ENCODE results near the gene MTUS2. TPM values are rescaled to one million over a fixed set of nuclear protein-coding genes. Genes with fewer than 3 reads are reported as not detected.

The MTUS2 gene
- polyA plus RNA-seq, 2 of the 4 experiments (the other 2 are of a cell fraction): not detected

DNA sequence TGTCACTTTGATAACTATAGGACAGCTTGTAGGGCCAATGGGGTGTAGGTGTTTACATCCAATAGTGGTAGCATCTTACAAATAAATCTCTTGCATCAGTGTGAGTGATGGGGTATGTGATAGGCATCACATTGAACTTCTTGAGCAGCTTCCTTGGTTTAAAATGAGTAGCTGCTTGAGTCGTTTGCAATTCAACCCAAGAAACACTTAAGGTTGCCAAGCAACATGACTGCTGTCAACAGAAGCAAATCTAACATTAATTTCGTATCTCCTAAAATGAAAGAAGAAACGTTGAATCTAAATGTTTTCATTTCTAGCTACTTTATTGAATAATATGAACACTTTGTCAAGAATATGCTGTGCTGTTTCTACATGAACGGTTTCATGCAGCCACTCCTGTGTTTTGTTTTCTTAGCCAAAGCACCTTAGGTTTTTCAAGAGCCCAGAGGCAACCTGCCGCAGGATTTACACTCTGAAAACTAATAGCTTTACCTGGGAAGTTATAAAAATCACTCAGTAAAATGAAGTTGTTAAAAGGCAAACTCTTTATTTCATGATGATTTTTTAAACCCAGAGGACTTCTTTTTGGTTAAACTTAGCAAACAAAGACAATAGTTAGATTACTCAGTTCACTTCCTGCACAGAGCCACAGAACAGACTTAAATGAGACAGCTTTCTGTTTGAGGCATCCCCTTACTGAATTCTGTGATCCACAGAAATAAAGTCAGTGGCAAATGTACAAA, 305.2 kb downstream of the MTUS2 start:
- Histone ChIP-seq H3K4me3 (no peak overlapping the region), H3K4me2 (no peak overlapping the region), H3K9me3 (no peaks in the 10 kb centered on the region), H3K4me1 (no peaks in the 10 kb centered on the region), H3K27ac (no peak overlapping the region)
- no peak for FAIRE-seq
- 3% methylated on average over 5 of the region's 5 CpGs for WGBS (ENCODE audit: missing lambda C conversion rate)
- ChIA-PET POLR2A (no interaction called here), CTCF (no interaction called here)
- no peak for TF ChIP-seq HOXB13 (CRISPR knock-in tag; IDR thresholded peaks at IDR 0.05; ENCODE audit: low read depth)
- no peak for TF ChIP-seq JUN (IDR thresholded peaks at IDR 0.05)
- TF ChIP-seq FOXS1 (CRISPR knock-in tag; IDR thresholded peaks at IDR 0.05): no peak
- TF ChIP-seq, protein P1, sequence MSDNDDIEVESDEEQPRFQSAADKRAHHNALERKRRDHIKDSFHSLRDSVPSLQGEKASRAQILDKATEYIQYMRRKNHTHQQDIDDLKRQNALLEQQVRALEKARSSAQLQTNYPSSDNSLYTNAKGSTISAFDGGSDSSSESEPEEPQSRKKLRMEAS (IDR thresholded peaks at IDR 0.05): no peak
- no peak for TF ChIP-seq NFE2L2 (conservative IDR thresholded peaks at IDR 0.05; ENCODE audit: low read length)
- TF ChIP-seq EP300 (IDR thresholded peaks at IDR 0.05): no peak
- no peak for TF ChIP-seq HDAC2 (IDR thresholded peaks at IDR 0.05)
- TF ChIP-seq ZSCAN20 (CRISPR knock-in tag; IDR thresholded peaks at IDR 0.05): no peak
- TF ChIP-seq ZFP36 (IDR thresholded peaks at IDR 0.05; ENCODE audit: borderline replicate concordance, partially characterized antibody): no peak
- no peak for TF ChIP-seq JUNB (IDR thresholded peaks at IDR 0.05)
- no peak for TF ChIP-seq ZNF302 (CRISPR knock-in tag; IDR thresholded peaks at IDR 0.05)
- TF ChIP-seq, protein P2, sequence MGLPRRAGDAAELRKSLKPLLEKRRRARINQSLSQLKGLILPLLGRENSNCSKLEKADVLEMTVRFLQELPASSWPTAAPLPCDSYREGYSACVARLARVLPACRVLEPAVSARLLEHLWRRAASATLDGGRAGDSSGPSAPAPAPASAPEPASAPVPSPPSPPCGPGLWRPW (IDR thresholded peaks at IDR 0.05): no peak
- TF ChIP-seq, protein P3, sequence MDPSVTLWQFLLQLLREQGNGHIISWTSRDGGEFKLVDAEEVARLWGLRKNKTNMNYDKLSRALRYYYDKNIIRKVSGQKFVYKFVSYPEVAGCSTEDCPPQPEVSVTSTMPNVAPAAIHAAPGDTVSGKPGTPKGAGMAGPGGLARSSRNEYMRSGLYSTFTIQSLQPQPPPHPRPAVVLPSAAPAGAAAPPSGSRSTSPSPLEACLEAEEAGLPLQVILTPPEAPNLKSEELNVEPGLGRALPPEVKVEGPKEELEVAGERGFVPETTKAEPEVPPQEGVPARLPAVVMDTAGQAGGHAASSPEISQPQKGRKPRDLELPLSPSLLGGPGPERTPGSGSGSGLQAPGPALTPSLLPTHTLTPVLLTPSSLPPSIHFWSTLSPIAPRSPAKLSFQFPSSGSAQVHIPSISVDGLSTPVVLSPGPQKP (IDR thresholded peaks at IDR 0.05; ENCODE audit: low read depth, low read length): no peak
- no peak for TF ChIP-seq GATA3 (IDR thresholded peaks at IDR 0.05; ENCODE audit: borderline replicate concordance)
- no peak for TF ChIP-seq CHD4 (IDR thresholded peaks at IDR 0.05; ENCODE audit: borderline replicate concordance)
- TF ChIP-seq RARB (CRISPR knock-in tag; IDR thresholded peaks at IDR 0.05): no peak
- TF ChIP-seq, protein P4, sequence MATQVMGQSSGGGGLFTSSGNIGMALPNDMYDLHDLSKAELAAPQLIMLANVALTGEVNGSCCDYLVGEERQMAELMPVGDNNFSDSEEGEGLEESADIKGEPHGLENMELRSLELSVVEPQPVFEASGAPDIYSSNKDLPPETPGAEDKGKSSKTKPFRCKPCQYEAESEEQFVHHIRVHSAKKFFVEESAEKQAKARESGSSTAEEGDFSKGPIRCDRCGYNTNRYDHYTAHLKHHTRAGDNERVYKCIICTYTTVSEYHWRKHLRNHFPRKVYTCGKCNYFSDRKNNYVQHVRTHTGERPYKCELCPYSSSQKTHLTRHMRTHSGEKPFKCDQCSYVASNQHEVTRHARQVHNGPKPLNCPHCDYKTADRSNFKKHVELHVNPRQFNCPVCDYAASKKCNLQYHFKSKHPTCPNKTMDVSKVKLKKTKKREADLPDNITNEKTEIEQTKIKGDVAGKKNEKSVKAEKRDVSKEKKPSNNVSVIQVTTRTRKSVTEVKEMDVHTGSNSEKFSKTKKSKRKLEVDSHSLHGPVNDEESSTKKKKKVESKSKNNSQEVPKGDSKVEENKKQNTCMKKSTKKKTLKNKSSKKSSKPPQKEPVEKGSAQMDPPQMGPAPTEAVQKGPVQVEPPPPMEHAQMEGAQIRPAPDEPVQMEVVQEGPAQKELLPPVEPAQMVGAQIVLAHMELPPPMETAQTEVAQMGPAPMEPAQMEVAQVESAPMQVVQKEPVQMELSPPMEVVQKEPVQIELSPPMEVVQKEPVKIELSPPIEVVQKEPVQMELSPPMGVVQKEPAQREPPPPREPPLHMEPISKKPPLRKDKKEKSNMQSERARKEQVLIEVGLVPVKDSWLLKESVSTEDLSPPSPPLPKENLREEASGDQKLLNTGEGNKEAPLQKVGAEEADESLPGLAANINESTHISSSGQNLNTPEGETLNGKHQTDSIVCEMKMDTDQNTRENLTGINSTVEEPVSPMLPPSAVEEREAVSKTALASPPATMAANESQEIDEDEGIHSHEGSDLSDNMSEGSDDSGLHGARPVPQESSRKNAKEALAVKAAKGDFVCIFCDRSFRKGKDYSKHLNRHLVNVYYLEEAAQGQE (IDR thresholded peaks at IDR 0.05): no peak
- TF ChIP-seq EHMT2 (IDR thresholded peaks at IDR 0.05; ENCODE audit: low read depth): no peak
- DNase-seq (ENCODE audit: low read depth in 1 of 2, low spot score in 1 of 2): no peak
- ATAC-seq: no peak

- POLR2A ChIA-PET: no interaction called here
- WGBS (ENCODE audit: missing lambda C conversion rate): 26% methylated on average over 5 of the region's 5 CpGs
- H3K9me3 ChIP-seq: no peaks in the 10 kb centered on the region
- FAIRE-seq (no peak), ATAC-seq (no peak), DNase-seq (ENCODE audit: low read depth in 1 of 2, low spot score in 1 of 2) (no peak)
- no peak overlapping the region for H3K27ac ChIP-seq
- CTCF ChIA-PET: no interaction called here
- no peak overlapping the region for H3K4me2 ChIP-seq
- H3K4me1 ChIP-seq: no peaks in the 10 kb centered on the region
- H3K4me3 ChIP-seq: no peak overlapping the region
- TF ChIP-seq CEBPB (IDR thresholded peaks at IDR 0.05) (no peak), FOSL2 (IDR thresholded peaks at IDR 0.05) (no peak), FOSL2 (CRISPR knock-in tag; IDR thresholded peaks at IDR 0.05) (no peak)
- TF ChIP-seq, protein P5, sequence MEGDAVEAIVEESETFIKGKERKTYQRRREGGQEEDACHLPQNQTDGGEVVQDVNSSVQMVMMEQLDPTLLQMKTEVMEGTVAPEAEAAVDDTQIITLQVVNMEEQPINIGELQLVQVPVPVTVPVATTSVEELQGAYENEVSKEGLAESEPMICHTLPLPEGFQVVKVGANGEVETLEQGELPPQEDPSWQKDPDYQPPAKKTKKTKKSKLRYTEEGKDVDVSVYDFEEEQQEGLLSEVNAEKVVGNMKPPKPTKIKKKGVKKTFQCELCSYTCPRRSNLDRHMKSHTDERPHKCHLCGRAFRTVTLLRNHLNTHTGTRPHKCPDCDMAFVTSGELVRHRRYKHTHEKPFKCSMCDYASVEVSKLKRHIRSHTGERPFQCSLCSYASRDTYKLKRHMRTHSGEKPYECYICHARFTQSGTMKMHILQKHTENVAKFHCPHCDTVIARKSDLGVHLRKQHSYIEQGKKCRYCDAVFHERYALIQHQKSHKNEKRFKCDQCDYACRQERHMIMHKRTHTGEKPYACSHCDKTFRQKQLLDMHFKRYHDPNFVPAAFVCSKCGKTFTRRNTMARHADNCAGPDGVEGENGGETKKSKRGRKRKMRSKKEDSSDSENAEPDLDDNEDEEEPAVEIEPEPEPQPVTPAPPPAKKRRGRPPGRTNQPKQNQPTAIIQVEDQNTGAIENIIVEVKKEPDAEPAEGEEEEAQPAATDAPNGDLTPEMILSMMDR (IDR thresholded peaks at IDR 0.05): no peak
Observed at GRCh38 chr13:29125934-29126424, 305.8 kb downstream of the MTUS2 start.
